GM12875 (cell line): ENCODE data around the gene ACVR1B.

Experiments
- H3K4me3 ChIP-seq: one replicate; pipeline ENCODE4 v1.5.1; 2011; ENCODE audit warnings: low read depth, low read length, control low read depth
- TF ChIP-seq, protein P1 (sequence below): IDR thresholded peaks from 2 replicates; pipeline ENCODE4 v1.5.1; 2011; ENCODE audit warnings: low read depth, mild to moderate bottlenecking, control low read depth, inconsistent platforms, low read length, moderate library complexity, borderline replicate concordance; ENCODE audit not compliant: insufficient read depth

Gene ACVR1B

DNA sequence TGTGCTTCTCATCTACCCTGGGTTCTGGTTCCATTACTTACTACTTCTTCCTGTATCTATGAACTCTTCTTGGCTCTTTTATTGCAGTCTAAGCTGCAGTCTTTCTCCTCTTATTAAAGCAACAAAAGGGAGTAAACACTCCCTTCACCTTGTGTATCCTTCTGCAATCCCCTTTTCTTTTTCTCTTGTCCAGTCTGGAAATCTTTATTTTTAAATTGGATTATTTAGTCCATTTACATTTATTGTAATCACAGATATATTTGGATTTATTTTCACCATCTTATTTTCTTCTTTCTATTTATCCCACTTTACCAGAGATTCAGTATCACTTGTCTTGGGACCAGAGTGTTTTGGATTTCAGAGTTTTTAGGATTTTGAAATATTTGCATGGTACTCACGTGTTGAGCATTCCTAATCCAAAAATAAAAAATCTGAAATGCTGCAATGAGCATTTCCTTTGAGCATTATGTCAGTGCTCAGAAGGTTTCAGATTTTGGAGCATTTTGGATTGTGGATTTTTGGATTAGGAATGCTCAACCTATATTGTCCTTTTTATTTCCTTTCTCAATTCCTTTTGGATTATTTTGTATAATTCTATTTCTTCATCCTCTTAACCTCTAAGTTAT is 6.8 kb upstream of the ACVR1B start:
- TF ChIP-seq, protein P1, sequence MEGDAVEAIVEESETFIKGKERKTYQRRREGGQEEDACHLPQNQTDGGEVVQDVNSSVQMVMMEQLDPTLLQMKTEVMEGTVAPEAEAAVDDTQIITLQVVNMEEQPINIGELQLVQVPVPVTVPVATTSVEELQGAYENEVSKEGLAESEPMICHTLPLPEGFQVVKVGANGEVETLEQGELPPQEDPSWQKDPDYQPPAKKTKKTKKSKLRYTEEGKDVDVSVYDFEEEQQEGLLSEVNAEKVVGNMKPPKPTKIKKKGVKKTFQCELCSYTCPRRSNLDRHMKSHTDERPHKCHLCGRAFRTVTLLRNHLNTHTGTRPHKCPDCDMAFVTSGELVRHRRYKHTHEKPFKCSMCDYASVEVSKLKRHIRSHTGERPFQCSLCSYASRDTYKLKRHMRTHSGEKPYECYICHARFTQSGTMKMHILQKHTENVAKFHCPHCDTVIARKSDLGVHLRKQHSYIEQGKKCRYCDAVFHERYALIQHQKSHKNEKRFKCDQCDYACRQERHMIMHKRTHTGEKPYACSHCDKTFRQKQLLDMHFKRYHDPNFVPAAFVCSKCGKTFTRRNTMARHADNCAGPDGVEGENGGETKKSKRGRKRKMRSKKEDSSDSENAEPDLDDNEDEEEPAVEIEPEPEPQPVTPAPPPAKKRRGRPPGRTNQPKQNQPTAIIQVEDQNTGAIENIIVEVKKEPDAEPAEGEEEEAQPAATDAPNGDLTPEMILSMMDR: no peak

DNA sequence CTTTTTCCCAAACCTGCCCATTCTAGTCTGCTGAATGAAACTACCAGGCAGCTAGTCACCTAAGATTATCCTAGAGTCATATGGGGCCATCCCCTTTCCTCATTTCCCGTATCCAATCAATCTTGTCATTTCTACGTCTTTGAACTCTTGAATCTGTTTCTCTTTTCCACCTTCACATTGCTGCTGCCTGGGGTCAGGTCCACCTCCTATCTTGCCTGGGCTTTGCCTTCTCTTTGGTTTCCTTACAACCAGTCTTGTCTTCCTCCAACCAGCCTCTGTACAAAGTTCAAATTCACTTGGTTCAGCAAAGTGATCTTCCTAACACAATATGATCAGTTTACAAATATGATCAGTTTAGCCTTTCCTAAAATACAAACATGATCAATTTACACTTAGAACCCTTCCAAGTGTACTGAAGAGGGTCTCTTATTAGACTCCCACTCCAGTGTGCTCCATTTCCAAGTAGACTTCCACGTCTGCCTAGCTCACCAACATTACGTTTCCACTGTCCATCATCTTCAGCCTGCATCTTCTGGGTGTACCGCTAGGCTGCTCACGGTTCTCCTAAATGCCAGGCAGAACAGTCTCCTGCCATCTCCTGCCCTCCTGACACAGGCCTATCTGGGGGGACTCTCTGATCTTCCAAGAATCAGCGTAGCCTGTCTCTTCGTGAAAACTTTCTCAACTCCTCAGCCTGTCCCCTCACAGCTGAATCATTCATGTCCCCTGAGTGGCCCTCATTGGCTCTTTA is 4.1 kb upstream of the ACVR1B start:
- TF ChIP-seq, protein P1: no peak
- no peak overlapping the region for H3K4me3 ChIP-seq

More for the DNA sequence above, 6.8 kb upstream of the ACVR1B start:
- H3K4me3 ChIP-seq: no peak overlapping the region

DNA sequence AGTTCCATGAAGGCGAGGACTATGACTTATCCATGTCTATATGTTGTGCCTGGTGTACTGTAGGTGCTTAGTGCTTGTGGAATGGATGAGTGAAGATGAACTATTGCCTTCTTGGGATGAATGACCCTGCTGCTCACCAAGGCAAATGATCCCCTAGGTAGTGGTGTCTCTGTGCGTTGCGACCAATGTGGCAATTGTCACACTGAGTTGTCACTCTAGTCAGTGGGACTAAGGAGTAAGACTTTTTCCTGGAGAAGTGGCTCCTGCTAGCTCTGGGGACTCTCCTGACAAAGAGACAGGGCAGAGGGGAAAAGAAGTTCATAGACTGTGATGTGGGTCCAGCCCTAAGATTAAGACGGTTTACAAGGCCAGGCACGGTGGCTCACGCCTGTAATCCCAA is 3.4 kb upstream of the ACVR1B start:
- no peak overlapping the region for H3K4me3 ChIP-seq
- TF ChIP-seq, protein P1: no peak

DNA sequence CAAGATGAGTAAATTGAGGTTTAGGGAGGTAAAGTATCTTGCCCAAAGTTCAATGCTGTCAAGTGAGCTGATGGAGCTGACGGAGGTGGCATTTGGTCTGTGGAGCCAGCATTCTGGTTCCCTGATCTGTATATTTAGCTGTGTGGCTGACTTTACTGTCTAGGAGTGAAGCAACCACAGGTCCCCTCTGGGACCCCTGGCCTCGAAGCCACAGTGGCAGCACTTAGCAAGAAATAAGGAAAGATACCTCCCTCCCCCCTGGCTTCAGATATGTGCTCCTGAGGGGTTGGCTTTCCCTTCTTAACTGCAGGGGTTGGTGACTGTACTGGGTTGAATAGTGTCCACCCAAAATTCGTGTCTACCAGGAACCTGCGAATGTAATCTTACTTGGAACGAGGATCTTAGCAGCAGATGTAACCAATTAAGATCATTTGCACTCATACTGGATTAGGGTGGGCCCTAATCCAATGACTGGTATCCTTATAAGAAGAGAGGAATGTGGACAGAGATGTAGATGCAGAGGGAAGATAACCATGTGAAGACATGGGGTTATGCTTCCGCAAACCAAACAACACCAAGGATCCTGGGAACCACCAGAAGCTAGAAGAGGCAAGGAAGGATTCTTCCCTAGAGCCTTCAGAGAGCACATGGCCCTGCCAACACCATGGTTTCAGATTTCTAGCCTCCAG is 2.0 kb upstream of the ACVR1B start:
- TF ChIP-seq, protein P1: no peak
- no peak overlapping the region for H3K4me3 ChIP-seq

DNA sequence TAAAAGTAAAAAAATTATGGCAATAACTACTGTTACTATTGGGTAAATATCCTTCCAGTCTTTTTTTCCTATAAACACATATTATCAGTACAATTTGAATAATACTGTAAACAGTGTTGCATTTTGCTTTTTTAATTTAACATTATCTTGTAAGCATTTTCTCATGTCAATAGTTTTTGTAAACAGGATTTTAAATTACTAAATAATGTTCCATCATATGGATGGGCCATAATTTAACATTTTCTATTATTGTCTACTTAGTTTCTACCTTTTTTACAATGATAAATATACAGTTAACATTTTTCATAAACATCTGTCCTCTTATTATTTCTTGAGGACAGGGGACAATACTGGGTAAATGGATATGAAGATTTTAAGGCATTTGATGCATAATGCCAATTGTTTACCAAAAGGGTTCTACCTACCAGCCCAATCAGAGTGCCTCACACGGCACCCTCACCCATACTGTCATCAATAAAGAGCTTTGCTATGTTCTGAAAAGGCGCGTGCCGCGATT is 759 bp upstream of the ACVR1B start:
- TF ChIP-seq, protein P1: no peak

DNA sequence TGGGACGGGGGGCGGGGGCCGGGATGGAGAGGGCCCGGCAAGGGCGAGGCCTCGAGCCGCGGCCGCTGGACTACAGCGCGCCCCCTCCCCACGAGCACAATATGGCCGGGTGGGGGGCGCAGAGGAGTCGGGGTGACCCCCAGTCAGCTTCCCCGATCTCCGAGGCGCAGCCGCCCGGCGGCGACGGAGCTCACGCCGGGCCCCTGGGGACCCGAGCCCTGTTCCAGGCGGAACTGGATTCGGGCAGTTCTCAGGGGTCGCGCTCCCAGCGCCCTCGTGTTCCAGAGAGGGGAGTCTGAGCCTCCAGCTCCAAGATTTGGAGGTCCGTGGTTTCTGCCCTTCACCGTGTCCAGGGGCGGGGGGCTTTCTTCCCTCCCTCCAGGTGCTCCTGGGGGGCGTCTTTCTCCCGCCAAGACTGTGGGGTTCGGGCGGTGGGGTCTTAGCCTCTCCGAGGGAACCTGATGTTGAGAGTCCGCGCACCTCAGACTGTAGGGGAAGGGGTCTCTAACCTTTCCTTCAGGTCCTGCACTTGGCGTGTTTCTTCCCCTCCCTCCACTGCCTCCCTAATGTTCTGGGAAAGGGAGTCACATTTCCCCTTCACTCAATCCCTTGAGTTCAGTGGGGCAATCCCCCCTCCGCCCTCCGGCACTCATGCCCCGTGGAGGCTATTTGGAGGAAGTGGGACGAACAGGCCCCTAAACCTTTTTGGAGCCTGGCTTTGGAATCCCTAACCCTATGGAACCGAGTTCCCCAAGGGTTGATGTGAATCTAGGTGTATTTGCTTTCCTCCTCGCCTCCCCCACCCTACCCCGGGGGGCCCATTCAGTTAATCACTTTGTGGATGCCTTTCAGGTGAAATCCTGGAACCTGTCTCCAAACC is 584 bp downstream of the ACVR1B start:
- TF ChIP-seq, protein P1: no peak
- H3K4me3 ChIP-seq: peak overlapping the region; percentile 34

More for the DNA sequence above, 759 bp upstream of the ACVR1B start:
- no peak overlapping the region for H3K4me3 ChIP-seq
